IgD-negative memory B cell (primary cell): Measurements from ENCODE around the gene VOPP1. TPM values are rescaled to one million over a fixed set of nuclear protein-coding genes. Genes with fewer than 3 reads are reported as not detected.
A peak's percentile ranks its signal among the peaks of the same experiment; 100 is the strongest.

Experiments
- H3K27ac Mint-ChIP-seq, 3 donors: one replicate each; pipeline ENCODE4 v1.8.0; 2020 to 2022; ENCODE audit warnings: mild to moderate bottlenecking in 3 of 3, mixed read lengths in 3 of 3, moderate library complexity in 1 of 3
- H3K27me3 Mint-ChIP-seq: one replicate; pipeline ENCODE4 v1.8.0; 2021; ENCODE audit warnings: mixed read lengths
- H3K36me3 Mint-ChIP-seq: one replicate; pipeline ENCODE4 v1.8.0; 2020; ENCODE audit warnings: mild to moderate bottlenecking, mixed read lengths
- H3K4me1 Mint-ChIP-seq, 3 donors: one replicate each; pipeline ENCODE4 v1.8.0; 2020 to 2022; ENCODE audit warnings: mixed read lengths in 3 of 3, mild to moderate bottlenecking in 1 of 3
- H3K4me3 Mint-ChIP-seq, 4 donors: one replicate each; pipeline ENCODE4 v1.8.0; 2020 to 2022; ENCODE audit warnings: mild to moderate bottlenecking in 4 of 4, mixed read lengths in 4 of 4, moderate library complexity in 3 of 4
- H3K9me3 Mint-ChIP-seq, 3 donors: one replicate each; pipeline ENCODE4 v1.8.0; 2020 to 2021; ENCODE audit warnings: mixed read lengths in 3 of 3, mild to moderate bottlenecking in 1 of 3
- polyA plus RNA-seq: library from polyadenylated mRNA; unstranded; fragments of 300-500 nt; fragmentation: Illumina TruSeq; gene quantifications from one replicate; pipeline ENCODE4 v1.2.3, GENCODE V29; 2021

VOPP1 gene
- polyA plus RNA-seq, 1 donor from 2014 or later, result 70.2 TPM

DNA sequence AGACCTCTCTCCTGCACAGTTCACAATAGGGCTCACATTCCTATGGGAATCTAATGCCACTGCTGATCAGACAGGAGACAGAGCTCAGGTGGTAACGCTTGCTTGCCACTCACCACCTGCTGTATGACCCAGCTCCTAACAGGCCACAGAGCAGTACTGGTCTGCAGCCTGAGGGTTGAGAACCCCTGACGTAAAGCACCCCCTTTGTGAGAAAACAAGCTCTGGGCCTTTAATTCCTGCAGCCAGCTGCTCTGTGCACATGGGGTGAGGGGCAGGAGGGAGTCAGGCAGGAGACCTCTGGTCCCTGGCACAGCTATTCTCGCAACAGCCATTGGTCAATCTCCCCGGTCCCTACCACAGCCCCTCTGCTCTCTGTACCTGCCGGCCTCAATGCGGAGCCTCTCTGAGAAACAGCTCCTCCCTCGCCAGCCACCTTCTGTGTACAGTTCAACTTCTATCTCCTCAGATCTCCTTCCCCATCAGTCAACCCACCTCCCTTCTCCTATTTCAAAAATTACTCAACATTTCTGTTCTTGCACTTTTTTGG is 105.2 kb downstream of the VOPP1 start:
- Mint-ChIP-seq H3K9me3 (peaks cover 0 to 5% (median 3%) of the 10 kb centered on the region in 3 donors), H3K4me1 (peaks cover 6 to 11% (median 7%) of the 10 kb centered on the region in 3 donors), H3K27ac (no peak overlapping the region), H3K27me3 (no peaks in the 10 kb centered on the region), H3K4me3 (no peak overlapping the region), H3K36me3 (peaks cover 22% of the 10 kb centered on the region)

- H3K27ac Mint-ChIP-seq, result peak overlapping the region in 1 of 3 donors; percentile 43
- H3K36me3 Mint-ChIP-seq, result peaks cover 22% of the 10 kb centered on the region
- H3K9me3 Mint-ChIP-seq, result peaks cover 2 to 9% (median 7%) of the 10 kb centered on the region in 3 donors
- peaks cover 6 to 9% (median 6%) of the 10 kb centered on the region in 3 donors for H3K4me1 Mint-ChIP-seq
- no peak overlapping the region for H3K4me3 Mint-ChIP-seq
- no peaks in the 10 kb centered on the region for H3K27me3 Mint-ChIP-seq
Observed at GRCh38 chr7:55465691-55466090, 106.6 kb downstream of the VOPP1 start.

- Mint-ChIP-seq H3K4me3 (no peak overlapping the region), H3K9me3 (peaks cover 5 to 19% (median 13%) of the 10 kb centered on the region in 3 donors), H3K27ac (peak overlapping the region in 1 of 3 donors; percentile 75), H3K27me3 (no peaks in the 10 kb centered on the region), H3K36me3 (peaks cover 17% of the 10 kb centered on the region), H3K4me1 (peaks cover 5% of the 10 kb centered on the region in 3 donors)
Observed at GRCh38 chr7:55464422-55464821, 107.9 kb downstream of the VOPP1 start.

GRCh38 chr7:55463686-55464262 is 108.5 kb downstream of the VOPP1 start:
- Mint-ChIP-seq H3K4me3 (no peak overlapping the region), H3K27me3 (no peaks in the 10 kb centered on the region), H3K27ac (peak overlapping the region; percentile 26 to 75 (median 50)), H3K9me3 (peaks cover 9 to 23% (median 15%) of the 10 kb centered on the region in 3 donors), H3K4me1 (peaks cover 5 to 6% (median 5%) of the 10 kb centered on the region in 3 donors), H3K36me3 (peaks cover 19% of the 10 kb centered on the region)

DNA sequence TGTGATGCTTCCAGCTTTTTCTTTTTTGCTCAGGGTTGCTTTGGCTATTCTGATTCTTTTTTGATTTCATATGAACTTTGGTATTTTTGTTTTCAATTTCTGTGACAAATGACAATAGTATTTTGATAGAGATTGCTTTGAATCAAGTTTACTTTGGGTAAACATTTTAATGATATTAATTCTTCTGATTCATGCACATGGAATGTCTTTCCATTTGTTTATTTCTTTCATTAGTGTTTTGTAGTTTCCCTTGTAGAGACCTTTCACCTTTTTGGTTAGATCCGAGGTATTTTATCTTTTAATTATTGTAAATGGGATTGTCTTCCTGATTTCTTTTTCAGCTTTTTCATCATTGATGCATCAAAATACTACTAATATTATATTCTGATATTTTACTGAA is 114.0 kb downstream of the VOPP1 start:
- no peak overlapping the region for H3K27ac Mint-ChIP-seq
- peaks cover 26 to 30% (median 27%) of the 10 kb centered on the region in 3 donors for H3K4me1 Mint-ChIP-seq
- peaks cover 9 to 33% (median 22%) of the 10 kb centered on the region in 3 donors for H3K9me3 Mint-ChIP-seq
- no peaks in the 10 kb centered on the region for H3K27me3 Mint-ChIP-seq
- H3K4me3 Mint-ChIP-seq, result no peak overlapping the region
- H3K36me3 Mint-ChIP-seq, result peaks cover 10% of the 10 kb centered on the region

DNA sequence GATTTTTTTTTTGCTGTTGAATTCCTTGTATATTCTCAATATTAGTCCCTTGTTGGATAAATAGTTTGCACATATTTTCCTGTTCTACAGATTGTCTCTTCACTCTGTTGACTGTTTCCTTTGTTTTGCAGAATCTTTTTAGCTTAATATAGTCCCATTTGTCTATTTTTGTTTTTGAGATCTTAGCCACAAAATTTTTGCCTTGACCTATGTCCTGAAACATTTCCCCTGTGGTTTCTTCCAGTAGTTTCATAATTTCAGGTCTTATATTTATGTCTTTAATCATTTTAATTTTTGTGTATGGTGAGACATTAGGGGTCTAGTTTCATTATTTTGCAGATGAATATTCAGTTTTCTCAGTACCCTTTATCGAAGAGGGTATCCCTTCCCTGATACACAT is 114.5 kb downstream of the VOPP1 start:
- H3K27me3 Mint-ChIP-seq, result no peaks in the 10 kb centered on the region
- H3K27ac Mint-ChIP-seq, result peak overlapping the region in 2 of 3 donors; percentile 24 to 28
- peaks cover 7% of the 10 kb centered on the region for H3K36me3 Mint-ChIP-seq
- H3K4me1 Mint-ChIP-seq, result peaks cover 26 to 30% (median 27%) of the 10 kb centered on the region in 3 donors
- peak overlapping the region in 1 of 4 donors; percentile 9 for H3K4me3 Mint-ChIP-seq
- peaks cover 9 to 33% (median 20%) of the 10 kb centered on the region in 3 donors for H3K9me3 Mint-ChIP-seq

- Mint-ChIP-seq H3K27ac (peak overlapping the region in 1 of 3 donors; percentile 33), H3K9me3 (peaks cover 0 to 10% (median 8%) of the 10 kb centered on the region in 3 donors), H3K4me1 (peaks cover 21 to 31% (median 22%) of the 10 kb centered on the region in 3 donors), H3K27me3 (no peaks in the 10 kb centered on the region), H3K4me3 (no peak overlapping the region), H3K36me3 (peaks cover 11% of the 10 kb centered on the region)
Observed at GRCh38 chr7:55452971-55453370, 119.3 kb downstream of the VOPP1 start.

DNA sequence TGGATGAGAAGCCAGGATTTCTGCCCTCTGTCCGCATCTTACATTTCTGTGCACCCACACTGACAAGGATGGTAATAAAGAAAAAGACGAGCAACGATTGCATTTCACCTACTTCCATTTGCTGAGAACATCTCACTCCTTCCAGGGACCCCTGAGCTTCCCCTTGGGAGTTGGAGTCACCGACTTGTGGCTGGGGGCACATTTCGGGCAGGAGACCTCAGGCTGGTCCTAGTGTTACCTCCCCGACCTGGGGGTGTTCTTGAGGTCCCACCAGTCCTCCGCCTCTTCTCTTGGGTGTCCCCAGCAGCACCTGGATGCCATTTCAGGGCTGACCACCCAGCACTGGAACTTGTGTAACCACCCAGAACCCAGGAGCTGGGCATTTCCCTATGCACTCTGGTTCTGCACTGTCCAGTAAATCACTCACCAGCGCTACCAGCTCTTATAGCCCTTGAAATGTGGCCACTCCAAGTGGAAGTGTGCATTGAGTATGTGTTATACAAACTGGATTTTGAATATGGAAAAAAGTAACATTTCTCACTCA is 122.2 kb downstream of the VOPP1 start:
- H3K4me1 Mint-ChIP-seq, result peaks cover 7 to 12% (median 10%) of the 10 kb centered on the region in 3 donors
- peaks cover 0 to 1% (median 0%) of the 10 kb centered on the region in 3 donors for H3K9me3 Mint-ChIP-seq
- H3K27me3 Mint-ChIP-seq, result no peaks in the 10 kb centered on the region
- no peak overlapping the region for H3K27ac Mint-ChIP-seq
- H3K4me3 Mint-ChIP-seq, result no peak overlapping the region
- peaks cover 14% of the 10 kb centered on the region for H3K36me3 Mint-ChIP-seq

DNA sequence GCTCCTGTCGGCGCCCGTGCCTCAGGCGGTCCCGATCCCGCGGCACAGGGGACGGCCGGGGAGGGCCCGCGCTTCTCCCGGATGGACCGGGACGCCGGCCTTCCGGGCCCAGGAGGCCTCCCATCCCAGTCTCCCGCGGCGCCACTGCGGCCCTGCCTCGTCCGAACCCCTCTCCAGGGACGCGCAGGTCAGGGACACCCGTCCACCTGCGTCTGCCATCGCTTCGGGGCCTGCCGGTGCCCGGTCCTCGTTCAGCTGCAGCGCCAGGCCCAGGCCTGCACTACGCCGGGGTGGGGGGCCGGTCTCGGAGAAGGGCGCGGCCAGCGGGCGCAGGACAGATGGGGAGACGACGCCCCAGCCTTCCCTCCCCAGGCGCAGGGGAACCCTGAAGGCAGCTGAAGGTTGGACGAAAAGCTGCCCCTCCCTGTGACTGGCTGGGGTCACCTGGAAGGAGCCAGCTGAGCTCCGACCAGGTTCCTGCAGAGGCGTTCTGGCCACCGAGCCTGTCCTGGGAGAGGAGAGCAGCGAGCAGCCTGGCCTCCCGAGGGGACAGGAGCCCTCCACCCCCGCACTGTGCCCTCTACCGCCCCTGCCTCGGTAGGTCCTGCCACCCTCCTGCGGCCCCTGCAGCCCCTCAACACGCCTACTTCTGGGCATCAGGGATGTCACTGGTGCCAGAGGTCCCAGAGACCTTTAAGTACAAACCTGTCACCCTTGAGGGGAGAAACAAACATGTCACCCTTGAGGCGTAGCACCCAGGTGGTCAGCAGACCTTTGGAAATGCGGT is 122.9 kb downstream of the VOPP1 start:
- peaks cover 3 to 8% (median 7%) of the 10 kb centered on the region in 3 donors for H3K4me1 Mint-ChIP-seq
- H3K27me3 Mint-ChIP-seq, result no peaks in the 10 kb centered on the region
- H3K9me3 Mint-ChIP-seq, result no peaks in the 10 kb centered on the region
- H3K4me3 Mint-ChIP-seq, result no peak overlapping the region
- no peak overlapping the region for H3K27ac Mint-ChIP-seq
- H3K36me3 Mint-ChIP-seq, result peaks cover 14% of the 10 kb centered on the region

- no peaks in the 10 kb centered on the region for H3K27me3 Mint-ChIP-seq
- H3K36me3 Mint-ChIP-seq, result peaks cover 14% of the 10 kb centered on the region
- peaks cover 3 to 8% (median 7%) of the 10 kb centered on the region in 3 donors for H3K4me1 Mint-ChIP-seq
- no peaks in the 10 kb centered on the region for H3K9me3 Mint-ChIP-seq
- H3K27ac Mint-ChIP-seq, result no peak overlapping the region
- no peak overlapping the region for H3K4me3 Mint-ChIP-seq
Observed at GRCh38 chr7:55448526-55448925, 123.8 kb downstream of the VOPP1 start.

GRCh38 chr7:55444786-55445185 is 127.5 kb downstream of the VOPP1 start:
- Mint-ChIP-seq H3K27ac (no peak overlapping the region), H3K27me3 (no peaks in the 10 kb centered on the region), H3K36me3 (peaks cover 6% of the 10 kb centered on the region), H3K4me3 (no peak overlapping the region), H3K4me1 (peaks cover 3 to 13% (median 5%) of the 10 kb centered on the region in 3 donors), H3K9me3 (no peaks in the 10 kb centered on the region)

DNA sequence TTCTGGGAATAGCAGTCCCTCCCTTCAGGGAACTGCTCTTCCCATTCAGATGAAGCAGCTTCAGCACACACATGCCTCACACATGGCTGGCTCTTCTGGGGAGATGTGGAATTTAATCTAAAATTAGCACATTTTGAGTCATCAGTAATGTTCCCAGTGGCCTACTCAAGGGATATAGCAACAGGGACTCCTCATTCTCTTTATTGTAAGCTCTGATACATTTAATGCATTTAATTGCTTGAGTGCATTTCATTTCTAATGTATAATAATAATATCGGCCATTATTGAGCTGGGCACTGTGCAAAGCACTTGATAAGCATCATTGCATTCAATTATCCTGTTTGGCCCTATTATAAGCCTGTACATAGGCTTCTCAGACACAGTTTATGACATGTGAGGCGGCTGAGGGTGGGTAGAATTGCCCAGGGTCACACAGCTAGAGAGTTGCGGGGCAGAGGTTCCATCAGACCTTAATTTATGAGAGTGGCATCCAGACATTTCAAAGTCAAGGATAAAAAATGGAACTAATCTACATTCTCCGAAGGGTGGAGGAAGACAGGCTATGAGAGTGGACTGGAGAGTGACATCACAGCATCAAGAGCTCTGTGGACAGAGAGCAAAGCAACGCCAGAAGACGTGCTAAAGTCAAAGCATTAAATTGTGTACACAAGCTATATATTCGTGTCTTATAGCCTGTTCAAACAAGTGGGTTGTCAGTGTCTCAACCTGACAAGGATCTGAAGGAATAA is 130.4 kb downstream of the VOPP1 start:
- Mint-ChIP-seq H3K9me3 (no peaks in the 10 kb centered on the region), H3K27ac (no peak overlapping the region), H3K4me3 (no peak overlapping the region), H3K4me1 (peaks cover 4 to 14% (median 11%) of the 10 kb centered on the region in 3 donors), H3K27me3 (peaks cover 2% of the 10 kb centered on the region), H3K36me3 (peaks cover 5% of the 10 kb centered on the region)

DNA sequence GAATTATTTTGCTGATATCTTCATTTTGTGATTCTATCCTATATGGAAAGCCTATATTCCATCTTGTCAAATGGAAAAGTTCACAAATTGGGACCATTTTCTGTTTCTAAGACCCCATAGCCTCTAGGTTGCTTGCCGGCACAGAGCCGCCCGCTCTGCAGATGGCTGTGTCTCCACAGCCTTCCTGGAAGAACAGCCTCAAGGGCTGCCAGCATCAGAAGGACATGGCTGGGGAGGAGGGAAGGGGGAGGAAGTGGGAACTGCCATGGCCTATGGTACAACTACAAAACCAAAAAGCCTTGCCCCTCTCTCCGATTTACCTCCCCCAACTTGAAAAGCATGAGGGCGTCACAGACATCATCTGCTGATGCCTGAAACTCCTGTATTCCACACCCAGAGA is 131.3 kb downstream of the VOPP1 start:
- H3K27ac Mint-ChIP-seq, result no peak overlapping the region
- H3K4me1 Mint-ChIP-seq, result peaks cover 4 to 14% (median 11%) of the 10 kb centered on the region in 3 donors
- no peaks in the 10 kb centered on the region for H3K9me3 Mint-ChIP-seq
- H3K36me3 Mint-ChIP-seq, result peaks cover 4% of the 10 kb centered on the region
- H3K4me3 Mint-ChIP-seq, result no peak overlapping the region
- H3K27me3 Mint-ChIP-seq, result peaks cover 2% of the 10 kb centered on the region

GRCh38 chr7:55440040-55440690 is 132.1 kb downstream of the VOPP1 start:
- H3K36me3 Mint-ChIP-seq, result peaks cover 4% of the 10 kb centered on the region
- peaks cover 4 to 14% (median 11%) of the 10 kb centered on the region in 3 donors for H3K4me1 Mint-ChIP-seq
- H3K27me3 Mint-ChIP-seq, result peaks cover 2% of the 10 kb centered on the region
- H3K27ac Mint-ChIP-seq, result peak overlapping the region in 2 of 3 donors; percentile 31 to 50
- H3K9me3 Mint-ChIP-seq, result no peaks in the 10 kb centered on the region
- peak overlapping the region in 1 of 4 donors; percentile 39 for H3K4me3 Mint-ChIP-seq
